ENCODE measurements around the gene CARD9. TPM values are rescaled to one million over a fixed set of nuclear protein-coding genes. Genes with fewer than 3 reads are reported as not detected.

Gene CARD9
- total RNA-seq, 2 donors from 2014 or later: 1.2 to 1.7 TPM

GRCh38 chr9:136368190-136368589 lies 5.3 kb downstream of the CARD9 start:
- intact Hi-C loops (cut with DNase I): no loop called here
- no peak for TF ChIP-seq CTCF (IDR thresholded peaks at IDR 0.05)

GRCh38 chr9:136367296-136368145 lies 5.9 kb downstream of the CARD9 start:
- no peak for DNase-seq
- intact Hi-C loops (cut with DNase I): no loop called here
- peaks cover 7% of the 10 kb centered on the region for H3K4me1 ChIP-seq
- no peak overlapping the region for H3K27ac ChIP-seq
- H3K27me3 ChIP-seq: no peaks in the 10 kb centered on the region
- no peaks in the 10 kb centered on the region for H3K36me3 ChIP-seq
- no peak overlapping the region for H3K4me3 ChIP-seq
- H3K9ac ChIP-seq (ENCODE audit: low read depth in 2 of 2, low read length in 2 of 2): no peak overlapping the region
- no peak for TF ChIP-seq CTCF (IDR thresholded peaks at IDR 0.05)
- H3K9me3 ChIP-seq: no peaks in the 10 kb centered on the region

More at GRCh38 chr9:136368190-136368589, 5.3 kb downstream of the CARD9 start:
- H3K9ac ChIP-seq (ENCODE audit: low read depth in 2 of 2, low read length in 2 of 2): no peak overlapping the region
- no peaks in the 10 kb centered on the region for H3K36me3 ChIP-seq
- H3K27ac ChIP-seq: no peak overlapping the region
- H3K27me3 ChIP-seq: no peaks in the 10 kb centered on the region
- H3K9me3 ChIP-seq: no peaks in the 10 kb centered on the region
- H3K4me1 ChIP-seq: peaks cover 4% of the 10 kb centered on the region
- DNase-seq: no peak
- H3K4me3 ChIP-seq: no peak overlapping the region

GRCh38 chr9:136366826-136367225 lies 6.6 kb downstream of the CARD9 start:
- no peak for DNase-seq
- intact Hi-C loops (cut with DNase I): no loop called here
- H3K4me1 ChIP-seq: peaks cover 9% of the 10 kb centered on the region
- no peak overlapping the region for H3K4me3 ChIP-seq
- no peak overlapping the region for H3K9ac ChIP-seq (ENCODE audit: low read depth in 2 of 2, low read length in 2 of 2)
- H3K36me3 ChIP-seq: no peaks in the 10 kb centered on the region
- no peak for TF ChIP-seq CTCF (IDR thresholded peaks at IDR 0.05)
- no peaks in the 10 kb centered on the region for H3K27me3 ChIP-seq
- no peaks in the 10 kb centered on the region for H3K9me3 ChIP-seq
- no peak overlapping the region for H3K27ac ChIP-seq

GRCh38 chr9:136365775-136366222 lies 7.7 kb downstream of the CARD9 start:
- no peaks in the 10 kb centered on the region for H3K27me3 ChIP-seq
- H3K4me3 ChIP-seq: no peak overlapping the region
- H3K4me1 ChIP-seq: peaks cover 9% of the 10 kb centered on the region
- intact Hi-C loops (cut with DNase I): no loop called here
- no peak overlapping the region for H3K27ac ChIP-seq
- H3K9ac ChIP-seq (ENCODE audit: low read depth in 2 of 2, low read length in 2 of 2): no peak overlapping the region
- no peaks in the 10 kb centered on the region for H3K36me3 ChIP-seq
- no peaks in the 10 kb centered on the region for H3K9me3 ChIP-seq
- no peak for TF ChIP-seq CTCF (IDR thresholded peaks at IDR 0.05)
- DNase-seq: no peak

GRCh38 chr9:136364942-136365774 lies 8.3 kb downstream of the CARD9 start:
- no peaks in the 10 kb centered on the region for H3K36me3 ChIP-seq
- intact Hi-C loops (cut with DNase I): no loop called here
- no peaks in the 10 kb centered on the region for H3K27me3 ChIP-seq
- DNase-seq: no peak
- peaks cover 9% of the 10 kb centered on the region for H3K4me1 ChIP-seq
- no peak for TF ChIP-seq CTCF (IDR thresholded peaks at IDR 0.05)
- no peak overlapping the region for H3K9ac ChIP-seq (ENCODE audit: low read depth in 2 of 2, low read length in 2 of 2)
- no peaks in the 10 kb centered on the region for H3K9me3 ChIP-seq
- H3K27ac ChIP-seq: no peak overlapping the region
- H3K4me3 ChIP-seq: no peak overlapping the region
